Measurements from ENCODE around the gene ATP8A2. TPM values are rescaled to one million over a fixed set of nuclear protein-coding genes. Genes with fewer than 3 reads are reported as not detected.

The ATP8A2 gene
- total and polyA plus RNA-seq, 2 of the 8 experiments (the other 6 are each of a cell fraction or from before 2014, with no cell fraction given), result 2.4 to 8.3 TPM

DNA sequence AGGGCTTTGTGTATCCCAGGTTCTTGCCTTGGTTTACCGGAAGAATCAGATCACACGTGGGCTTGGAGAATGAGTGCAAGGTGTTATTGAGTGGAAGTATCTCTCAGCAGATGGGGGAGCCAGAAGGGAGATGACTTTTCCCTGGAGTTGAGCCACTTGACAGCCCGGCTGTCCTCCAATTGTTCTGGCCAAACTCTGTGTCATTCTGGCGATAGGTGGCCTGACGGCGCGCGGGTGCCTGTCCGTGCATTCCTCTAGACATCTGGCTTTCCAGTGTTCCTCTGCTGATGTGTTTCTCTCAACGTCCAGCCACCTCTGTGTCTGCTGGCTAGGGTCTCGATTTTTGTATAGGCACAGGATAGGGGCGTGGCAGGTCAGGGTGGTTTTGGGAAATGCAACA lies 498.2 kb downstream of the ATP8A2 start (continued):
- TF ChIP-seq, protein P1, sequence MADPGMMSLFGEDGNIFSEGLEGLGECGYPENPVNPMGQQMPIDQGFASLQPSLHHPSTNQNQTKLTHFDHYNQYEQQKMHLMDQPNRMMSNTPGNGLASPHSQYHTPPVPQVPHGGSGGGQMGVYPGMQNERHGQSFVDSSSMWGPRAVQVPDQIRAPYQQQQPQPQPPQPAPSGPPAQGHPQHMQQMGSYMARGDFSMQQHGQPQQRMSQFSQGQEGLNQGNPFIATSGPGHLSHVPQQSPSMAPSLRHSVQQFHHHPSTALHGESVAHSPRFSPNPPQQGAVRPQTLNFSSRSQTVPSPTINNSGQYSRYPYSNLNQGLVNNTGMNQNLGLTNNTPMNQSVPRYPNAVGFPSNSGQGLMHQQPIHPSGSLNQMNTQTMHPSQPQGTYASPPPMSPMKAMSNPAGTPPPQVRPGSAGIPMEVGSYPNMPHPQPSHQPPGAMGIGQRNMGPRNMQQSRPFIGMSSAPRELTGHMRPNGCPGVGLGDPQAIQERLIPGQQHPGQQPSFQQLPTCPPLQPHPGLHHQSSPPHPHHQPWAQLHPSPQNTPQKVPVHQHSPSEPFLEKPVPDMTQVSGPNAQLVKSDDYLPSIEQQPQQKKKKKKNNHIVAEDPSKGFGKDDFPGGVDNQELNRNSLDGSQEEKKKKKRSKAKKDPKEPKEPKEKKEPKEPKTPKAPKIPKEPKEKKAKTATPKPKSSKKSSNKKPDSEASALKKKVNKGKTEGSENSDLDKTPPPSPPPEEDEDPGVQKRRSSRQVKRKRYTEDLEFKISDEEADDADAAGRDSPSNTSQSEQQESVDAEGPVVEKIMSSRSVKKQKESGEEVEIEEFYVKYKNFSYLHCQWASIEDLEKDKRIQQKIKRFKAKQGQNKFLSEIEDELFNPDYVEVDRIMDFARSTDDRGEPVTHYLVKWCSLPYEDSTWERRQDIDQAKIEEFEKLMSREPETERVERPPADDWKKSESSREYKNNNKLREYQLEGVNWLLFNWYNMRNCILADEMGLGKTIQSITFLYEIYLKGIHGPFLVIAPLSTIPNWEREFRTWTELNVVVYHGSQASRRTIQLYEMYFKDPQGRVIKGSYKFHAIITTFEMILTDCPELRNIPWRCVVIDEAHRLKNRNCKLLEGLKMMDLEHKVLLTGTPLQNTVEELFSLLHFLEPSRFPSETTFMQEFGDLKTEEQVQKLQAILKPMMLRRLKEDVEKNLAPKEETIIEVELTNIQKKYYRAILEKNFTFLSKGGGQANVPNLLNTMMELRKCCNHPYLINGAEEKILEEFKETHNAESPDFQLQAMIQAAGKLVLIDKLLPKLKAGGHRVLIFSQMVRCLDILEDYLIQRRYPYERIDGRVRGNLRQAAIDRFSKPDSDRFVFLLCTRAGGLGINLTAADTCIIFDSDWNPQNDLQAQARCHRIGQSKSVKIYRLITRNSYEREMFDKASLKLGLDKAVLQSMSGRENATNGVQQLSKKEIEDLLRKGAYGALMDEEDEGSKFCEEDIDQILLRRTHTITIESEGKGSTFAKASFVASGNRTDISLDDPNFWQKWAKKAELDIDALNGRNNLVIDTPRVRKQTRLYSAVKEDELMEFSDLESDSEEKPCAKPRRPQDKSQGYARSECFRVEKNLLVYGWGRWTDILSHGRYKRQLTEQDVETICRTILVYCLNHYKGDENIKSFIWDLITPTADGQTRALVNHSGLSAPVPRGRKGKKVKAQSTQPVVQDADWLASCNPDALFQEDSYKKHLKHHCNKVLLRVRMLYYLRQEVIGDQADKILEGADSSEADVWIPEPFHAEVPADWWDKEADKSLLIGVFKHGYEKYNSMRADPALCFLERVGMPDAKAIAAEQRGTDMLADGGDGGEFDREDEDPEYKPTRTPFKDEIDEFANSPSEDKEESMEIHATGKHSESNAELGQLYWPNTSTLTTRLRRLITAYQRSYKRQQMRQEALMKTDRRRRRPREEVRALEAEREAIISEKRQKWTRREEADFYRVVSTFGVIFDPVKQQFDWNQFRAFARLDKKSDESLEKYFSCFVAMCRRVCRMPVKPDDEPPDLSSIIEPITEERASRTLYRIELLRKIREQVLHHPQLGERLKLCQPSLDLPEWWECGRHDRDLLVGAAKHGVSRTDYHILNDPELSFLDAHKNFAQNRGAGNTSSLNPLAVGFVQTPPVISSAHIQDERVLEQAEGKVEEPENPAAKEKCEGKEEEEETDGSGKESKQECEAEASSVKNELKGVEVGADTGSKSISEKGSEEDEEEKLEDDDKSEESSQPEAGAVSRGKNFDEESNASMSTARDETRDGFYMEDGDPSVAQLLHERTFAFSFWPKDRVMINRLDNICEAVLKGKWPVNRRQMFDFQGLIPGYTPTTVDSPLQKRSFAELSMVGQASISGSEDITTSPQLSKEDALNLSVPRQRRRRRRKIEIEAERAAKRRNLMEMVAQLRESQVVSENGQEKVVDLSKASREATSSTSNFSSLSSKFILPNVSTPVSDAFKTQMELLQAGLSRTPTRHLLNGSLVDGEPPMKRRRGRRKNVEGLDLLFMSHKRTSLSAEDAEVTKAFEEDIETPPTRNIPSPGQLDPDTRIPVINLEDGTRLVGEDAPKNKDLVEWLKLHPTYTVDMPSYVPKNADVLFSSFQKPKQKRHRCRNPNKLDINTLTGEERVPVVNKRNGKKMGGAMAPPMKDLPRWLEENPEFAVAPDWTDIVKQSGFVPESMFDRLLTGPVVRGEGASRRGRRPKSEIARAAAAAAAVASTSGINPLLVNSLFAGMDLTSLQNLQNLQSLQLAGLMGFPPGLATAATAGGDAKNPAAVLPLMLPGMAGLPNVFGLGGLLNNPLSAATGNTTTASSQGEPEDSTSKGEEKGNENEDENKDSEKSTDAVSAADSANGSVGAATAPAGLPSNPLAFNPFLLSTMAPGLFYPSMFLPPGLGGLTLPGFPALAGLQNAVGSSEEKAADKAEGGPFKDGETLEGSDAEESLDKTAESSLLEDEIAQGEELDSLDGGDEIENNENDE (IDR thresholded peaks at IDR 0.05; ENCODE audit: insufficient replicate concordance, low read length), result no peak
- TF ChIP-seq SP2 (IDR thresholded peaks at IDR 0.05; ENCODE audit: low read length) (no peak), YY1 (IDR thresholded peaks at IDR 0.05; ENCODE audit: low read depth, low read length) (no peak), CBX5 (IDR thresholded peaks at IDR 0.05; ENCODE audit: low read depth, low read length) (no peak), KDM5A (IDR thresholded peaks at IDR 0.05; ENCODE audit: low read length) (no peak), KDM1A (IDR thresholded peaks at IDR 0.05; ENCODE audit: borderline replicate concordance, low read length) (no peak), BCL11A (IDR thresholded peaks at IDR 0.05; ENCODE audit: low read depth in 2 of 2, low read length in 2 of 2) (no peak)

Measured in H1 (cell line).